IPS-15b (cell line): ENCODE results near the gene MYL4.
"Not testable (repeated sequence)": the region's sequence is repeated elsewhere in the genome, so short reads cannot be mapped to it uniquely, and the experiment has no call there.

ENCODE experiments used
- H3K27me3 ChIP-seq: one replicate; pipeline ENCODE4 v1.6.1; 2013; ENCODE audit warnings: low read length; ENCODE audit not compliant: control insufficient read depth, insufficient read depth
- H3K36me3 ChIP-seq: one replicate; pipeline ENCODE4 v1.6.1; 2013; ENCODE audit warnings: low read length; ENCODE audit not compliant: control insufficient read depth, insufficient read depth
- H3K4me1 ChIP-seq: one replicate; pipeline ENCODE4 v1.6.1; 2013; ENCODE audit warnings: mild to moderate bottlenecking, low read length; ENCODE audit not compliant: control insufficient read depth, insufficient read depth
- H3K4me3 ChIP-seq: one replicate; pipeline ENCODE4 v1.5.1; 2013; ENCODE audit warnings: low read depth, low read length
- H3K9ac ChIP-seq: one replicate; pipeline ENCODE4 v1.6.1; 2013; ENCODE audit warnings: low read depth, mild to moderate bottlenecking, low read length
- H3K9me3 ChIP-seq: one replicate; pipeline ENCODE4 v1.6.1; 2013; ENCODE audit warnings: mild to moderate bottlenecking, low read length; ENCODE audit not compliant: control insufficient read depth, insufficient read depth

MYL4 gene

GRCh38 chr17:47212458-47212857 is 3.3 kb downstream of the MYL4 start:
- no peaks in the 10 kb centered on the region for H3K36me3 ChIP-seq
- H3K27me3 ChIP-seq = no peaks in the 10 kb centered on the region
- H3K4me1 ChIP-seq = no peaks in the 10 kb centered on the region
- no peak overlapping the region for H3K9ac ChIP-seq
- no peaks in the 10 kb centered on the region for H3K9me3 ChIP-seq
- no peak overlapping the region for H3K4me3 ChIP-seq

GRCh38 chr17:47213540-47213939 is 4.4 kb downstream of the MYL4 start:
- H3K9me3 ChIP-seq = no peaks in the 10 kb centered on the region
- H3K36me3 ChIP-seq = no peaks in the 10 kb centered on the region
- no peaks in the 10 kb centered on the region for H3K27me3 ChIP-seq
- no peaks in the 10 kb centered on the region for H3K4me1 ChIP-seq
- no peak overlapping the region for H3K9ac ChIP-seq
- no peak overlapping the region for H3K4me3 ChIP-seq

- H3K4me3 ChIP-seq = no peak overlapping the region
Measured at GRCh38 chr17:47214931-47215330, 5.8 kb downstream of the MYL4 start.

GRCh38 chr17:47216821-47217220 is 7.7 kb downstream of the MYL4 start:
- H3K9ac ChIP-seq, H3K4me1 ChIP-seq, H3K27me3 ChIP-seq, H3K9me3 ChIP-seq, H3K4me3 ChIP-seq, H3K36me3 ChIP-seq: not testable (repeated sequence)

More at GRCh38 chr17:47214931-47215330, 5.8 kb downstream of the MYL4 start:
- no peaks in the 10 kb centered on the region for H3K9me3 ChIP-seq
- H3K4me1 ChIP-seq = no peaks in the 10 kb centered on the region
- H3K9ac ChIP-seq = no peak overlapping the region
- H3K27me3 ChIP-seq = peaks cover 2% of the 10 kb centered on the region
- H3K36me3 ChIP-seq = no peaks in the 10 kb centered on the region

GRCh38 chr17:47217279-47217678 is 8.1 kb downstream of the MYL4 start:
- not testable (repeated sequence) for H3K36me3 ChIP-seq, H3K4me1 ChIP-seq, H3K4me3 ChIP-seq, H3K9ac ChIP-seq, H3K27me3 ChIP-seq, H3K9me3 ChIP-seq

GRCh38 chr17:47218896-47219430 is 9.8 kb downstream of the MYL4 start:
- Histone ChIP-seq H3K9me3 (no peaks in the 10 kb centered on the region), H3K9ac (no peak overlapping the region), H3K27me3 (peaks cover 9% of the 10 kb centered on the region), H3K36me3 (no peaks in the 10 kb centered on the region), H3K4me1 (peaks cover 5% of the 10 kb centered on the region), H3K4me3 (no peak overlapping the region)

GRCh38 chr17:47219621-47220475 is 10.7 kb downstream of the MYL4 start:
- Histone ChIP-seq H3K36me3 (no peaks in the 10 kb centered on the region), H3K9ac (no peak overlapping the region), H3K4me1 (peaks cover 5% of the 10 kb centered on the region), H3K4me3 (no peak overlapping the region), H3K27me3 (peaks cover 9% of the 10 kb centered on the region), H3K9me3 (peaks cover 5% of the 10 kb centered on the region)

- Histone ChIP-seq H3K36me3 (no peaks in the 10 kb centered on the region), H3K9ac (no peak overlapping the region), H3K4me3 (no peak overlapping the region), H3K9me3 (peaks cover 6% of the 10 kb centered on the region), H3K4me1 (peaks cover 5% of the 10 kb centered on the region), H3K27me3 (peaks cover 9% of the 10 kb centered on the region)
Measured at GRCh38 chr17:47220531-47220999, 11.4 kb downstream of the MYL4 start.

- Histone ChIP-seq H3K4me3 (no peak overlapping the region), H3K4me1 (peaks cover 5% of the 10 kb centered on the region)
Measured at GRCh38 chr17:47221154-47221553, 12.0 kb downstream of the MYL4 start.

GRCh38 chr17:47222047-47222446 is 12.9 kb downstream of the MYL4 start:
- Histone ChIP-seq H3K9ac (no peak overlapping the region), H3K4me3 (no peak overlapping the region), H3K36me3 (no peaks in the 10 kb centered on the region), H3K9me3 (peaks cover 6% of the 10 kb centered on the region), H3K27me3 (peaks cover 9% of the 10 kb centered on the region), H3K4me1 (peaks cover 5% of the 10 kb centered on the region)

More at GRCh38 chr17:47221154-47221553, 12.0 kb downstream of the MYL4 start:
- peaks cover 9% of the 10 kb centered on the region for H3K27me3 ChIP-seq
- H3K9ac ChIP-seq = no peak overlapping the region
- peaks cover 6% of the 10 kb centered on the region for H3K9me3 ChIP-seq
- no peaks in the 10 kb centered on the region for H3K36me3 ChIP-seq

- H3K27me3 ChIP-seq = peaks cover 9% of the 10 kb centered on the region
- H3K4me3 ChIP-seq = no peak overlapping the region
- no peak overlapping the region for H3K9ac ChIP-seq
- no peaks in the 10 kb centered on the region for H3K36me3 ChIP-seq
- H3K4me1 ChIP-seq = peaks cover 5% of the 10 kb centered on the region
- H3K9me3 ChIP-seq = peaks cover 6% of the 10 kb centered on the region
Measured at GRCh38 chr17:47223007-47223406, 13.9 kb downstream of the MYL4 start.

GRCh38 chr17:47223460-47223859 is 14.3 kb downstream of the MYL4 start:
- no peak overlapping the region for H3K9ac ChIP-seq
- peaks cover 6% of the 10 kb centered on the region for H3K9me3 ChIP-seq

More at GRCh38 chr17:47223460-47223859, 14.3 kb downstream of the MYL4 start:
- H3K4me3 ChIP-seq = no peak overlapping the region
- peaks cover 9% of the 10 kb centered on the region for H3K27me3 ChIP-seq
- no peaks in the 10 kb centered on the region for H3K36me3 ChIP-seq
- H3K4me1 ChIP-seq = peaks cover 5% of the 10 kb centered on the region
